OCI-LY3 (cell line): Measurements from ENCODE around the gene CNDP1.
A peak's percentile ranks its signal among the peaks of the same experiment; 100 is the strongest.

Source experiments
- H2AFZ ChIP-seq: fragments of 200-600, 300-600 bp; shearing (Covaris generic); 2 replicates; pipeline ENCODE4 v1.6.0; 2014; ENCODE audit warnings: antibody characterized with exemption, low read depth, low read length
- H3K27ac ChIP-seq: fragments of 200-600, 300-600 bp; sonication (generic); 2 replicates; pipeline ENCODE4 v1.5.1; 2014; ENCODE audit warnings: mild to moderate bottlenecking, low read length, moderate library complexity, mixed read lengths
- H3K27me3 ChIP-seq: fragments of 200-600, 300-600 bp; sonication (generic); 2 replicates; pipeline ENCODE4 v1.6.1; 2014; ENCODE audit warnings: low read depth, low read length, mixed read lengths
- H3K36me3 ChIP-seq: fragments of 200-600, 300-600 bp; sonication (generic); replicated peaks from 2 replicates; pipeline ENCODE3; 2014; ENCODE audit warnings: low read depth, low read length, mixed read lengths
- H3K4me1 ChIP-seq: fragments of 300-600, 200-600 bp; sonication (generic); 2 replicates; pipeline ENCODE4 v1.6.1; 2014; ENCODE audit warnings: low read length, mixed read lengths
- H3K4me2 ChIP-seq: fragments of 200-600, 300-600 bp; sonication (generic); 2 replicates; pipeline ENCODE4 v1.6.1; 2014; ENCODE audit warnings: low read length, mixed read lengths
- H3K4me3 ChIP-seq: fragments of 300-600, 200-600 bp; sonication (generic); 2 replicates; pipeline ENCODE4 v1.5.1; 2014; ENCODE audit warnings: antibody characterized with exemption, mild to moderate bottlenecking, low read length, moderate library complexity
- H3K79me2 ChIP-seq: fragments of 300-600, 200-600 bp; shearing (Covaris generic); 2 replicates; pipeline ENCODE4 v1.6.1; 2014; ENCODE audit warnings: mild to moderate bottlenecking, low read length, mixed read lengths
- H3K9ac ChIP-seq: fragments of 300-600, 200-600 bp; shearing (Covaris generic); 2 replicates; pipeline ENCODE4 v1.6.0; 2014; ENCODE audit warnings: mild to moderate bottlenecking, low read length, moderate library complexity
- H3K9me3 ChIP-seq: fragments of 200-600, 300-600 bp; shearing (Covaris generic); 2 replicates; pipeline ENCODE4 v1.6.1; 2014; ENCODE audit warnings: low read length, mixed read lengths; ENCODE audit not compliant: insufficient read depth
- H4K20me1 ChIP-seq: fragments of 200-600, 300-600 bp; sonication (generic); 2 replicates; pipeline ENCODE4 v1.6.1; 2016; ENCODE audit warnings: low read length, mixed read lengths; ENCODE audit not compliant: insufficient read depth
- CTCF ChIP-seq: fragments of 200-600, 300-600 bp; sonication (generic); IDR thresholded peaks from 2 replicates; pipeline ENCODE4 v1.5.1; 2014; ENCODE audit warnings: antibody characterized with exemption, low read length, low read depth
- EZH2phosphoT487 ChIP-seq: fragments of 200-600 bp; shearing (Covaris generic); IDR thresholded peaks from 2 replicates; pipeline ENCODE4 v1.6.1; 2018; ENCODE audit warnings: antibody characterized with exemption, mixed run types, low read depth

The CNDP1 gene

GRCh38 chr18:74488864-74489263 lies 45.4 kb upstream of the CNDP1 start:
- TF ChIP-seq CTCF: no peak
- TF ChIP-seq EZH2phosphoT487: no peak
- no peaks in the 10 kb centered on the region for H4K20me1 ChIP-seq
- H3K36me3 ChIP-seq: no peaks in the 10 kb centered on the region
- H3K4me1 ChIP-seq: no peaks in the 10 kb centered on the region
- H3K27me3 ChIP-seq: peaks cover 34% of the 10 kb centered on the region
- no peaks in the 10 kb centered on the region for H3K79me2 ChIP-seq
- no peak overlapping the region for H3K4me3 ChIP-seq
- H2AFZ ChIP-seq: no peak overlapping the region
- H3K4me2 ChIP-seq: no peak overlapping the region
- no peak overlapping the region for H3K9ac ChIP-seq
- H3K9me3 ChIP-seq: no peaks in the 10 kb centered on the region
- H3K27ac ChIP-seq: no peak overlapping the region

- H3K4me2 ChIP-seq: no peak overlapping the region
- no peaks in the 10 kb centered on the region for H3K9me3 ChIP-seq
- peaks cover 31% of the 10 kb centered on the region for H3K27me3 ChIP-seq
- H3K79me2 ChIP-seq: no peaks in the 10 kb centered on the region
- TF ChIP-seq EZH2phosphoT487 (no peak), CTCF (no peak)
- no peak overlapping the region for H3K27ac ChIP-seq
- no peaks in the 10 kb centered on the region for H3K36me3 ChIP-seq
- H3K4me1 ChIP-seq: no peaks in the 10 kb centered on the region
- no peaks in the 10 kb centered on the region for H4K20me1 ChIP-seq
- no peak overlapping the region for H3K4me3 ChIP-seq
- H2AFZ ChIP-seq: no peak overlapping the region
- H3K9ac ChIP-seq: no peak overlapping the region
Observed at GRCh38 chr18:74489676-74490075, 44.6 kb upstream of the CNDP1 start.

- H3K36me3 ChIP-seq: no peaks in the 10 kb centered on the region
- no peak overlapping the region for H3K4me2 ChIP-seq
- TF ChIP-seq CTCF (no peak), EZH2phosphoT487 (no peak)
- peaks cover 22% of the 10 kb centered on the region for H3K27me3 ChIP-seq
- no peak overlapping the region for H3K27ac ChIP-seq
- no peak overlapping the region for H3K4me3 ChIP-seq
- peaks cover 11% of the 10 kb centered on the region for H3K79me2 ChIP-seq
- H3K9ac ChIP-seq: no peak overlapping the region
- H2AFZ ChIP-seq: no peak overlapping the region
- H3K4me1 ChIP-seq: peaks cover 4% of the 10 kb centered on the region
- H4K20me1 ChIP-seq: no peaks in the 10 kb centered on the region
- H3K9me3 ChIP-seq: no peaks in the 10 kb centered on the region
Observed at GRCh38 chr18:74492259-74492658, 42.0 kb upstream of the CNDP1 start.

- peaks cover 25% of the 10 kb centered on the region for H3K79me2 ChIP-seq
- no peak overlapping the region for H3K27ac ChIP-seq
- H3K27me3 ChIP-seq: peaks cover 22% of the 10 kb centered on the region
- H3K4me3 ChIP-seq: no peak overlapping the region
- no peak overlapping the region for H3K9ac ChIP-seq
- no peak overlapping the region for H3K4me2 ChIP-seq
- peaks cover 18% of the 10 kb centered on the region for H3K4me1 ChIP-seq
- H3K9me3 ChIP-seq: no peaks in the 10 kb centered on the region
- H2AFZ ChIP-seq: no peak overlapping the region
- peaks cover 4% of the 10 kb centered on the region for H3K36me3 ChIP-seq
- TF ChIP-seq CTCF (peak; percentile 98), EZH2phosphoT487 (no peak)
- no peaks in the 10 kb centered on the region for H4K20me1 ChIP-seq
Observed at GRCh38 chr18:74493689-74494088, 40.6 kb upstream of the CNDP1 start.
